GM12874 (cell line): ENCODE results near the gene CTDP1.

Experiments
- CTCF ChIP-seq: IDR thresholded peaks from 2 replicates; pipeline ENCODE4 v1.5.1; 2011; ENCODE audit warnings: low read depth, mild to moderate bottlenecking, control low read depth, low read length, moderate library complexity; ENCODE audit not compliant: insufficient read depth

Gene CTDP1

GRCh38 chr18:79737426-79737825 is 57.8 kb downstream of the CTDP1 start:
- TF ChIP-seq CTCF: no peak

GRCh38 chr18:79738041-79738461 is 58.4 kb downstream of the CTDP1 start:
- no peak for TF ChIP-seq CTCF

GRCh38 chr18:79738581-79739439 is 59.2 kb downstream of the CTDP1 start:
- TF ChIP-seq CTCF: no peak

- no peak for TF ChIP-seq CTCF
Measured at GRCh38 chr18:79739440-79739778, 59.8 kb downstream of the CTDP1 start.

GRCh38 chr18:79740521-79741361 is 61.1 kb downstream of the CTDP1 start:
- no peak for TF ChIP-seq CTCF

- no peak for TF ChIP-seq CTCF
Measured at GRCh38 chr18:79741362-79741700, 61.7 kb downstream of the CTDP1 start.

- TF ChIP-seq CTCF: no peak
Measured at GRCh38 chr18:79742076-79742475, 62.5 kb downstream of the CTDP1 start.
